ENCODE results near the gene MUC5B.
"Not testable (repeated sequence)": the region's sequence is repeated elsewhere in the genome, so short reads cannot be mapped to it uniquely, and the experiment has no call there.

The MUC5B gene

GRCh38 chr11:1204381-1205101, 18.3 kb upstream of the MUC5B start:
- no peak for DNase-seq

- no peak for DNase-seq
These were observed 17.5 kb upstream of the MUC5B start for GRCh38 chr11:1205121-1205986.

GRCh38 chr11:1205987-1206331, 16.9 kb upstream of the MUC5B start:
- no peak for DNase-seq

- no peak for DNase-seq
These were observed 16.2 kb upstream of the MUC5B start for GRCh38 chr11:1206391-1207271.

- no peak for DNase-seq
These were observed 15.3 kb upstream of the MUC5B start for GRCh38 chr11:1207401-1208143.

- no peak for DNase-seq
These were observed 14.8 kb upstream of the MUC5B start for GRCh38 chr11:1208144-1208393.

- no peak for DNase-seq
These were observed 14.2 kb upstream of the MUC5B start for GRCh38 chr11:1208394-1209261.

GRCh38 chr11:1209371-1210057, 13.4 kb upstream of the MUC5B start:
- DNase-seq, result no peak

GRCh38 chr11:1211838-1212237, 11.0 kb upstream of the MUC5B start:
- no peak for DNase-seq

GRCh38 chr11:1215826-1216225, 7.0 kb upstream of the MUC5B start:
- DNase-seq, result not testable (repeated sequence)

GRCh38 chr11:1217151-1217550, 5.7 kb upstream of the MUC5B start:
- no peak for DNase-seq

GRCh38 chr11:1218256-1218787, 4.5 kb upstream of the MUC5B start:
- no peak for DNase-seq

- no peak for DNase-seq
These were observed 3.9 kb upstream of the MUC5B start for GRCh38 chr11:1218788-1219445.

GRCh38 chr11:1219446-1219833, 3.4 kb upstream of the MUC5B start:
- no peak for DNase-seq

GRCh38 chr11:1219834-1220815, 2.7 kb upstream of the MUC5B start:
- DNase-seq, result no peak

GRCh38 chr11:1220941-1221721, 1.7 kb upstream of the MUC5B start:
- no peak for DNase-seq

GRCh38 chr11:1221848-1222311, 986 bp upstream of the MUC5B start:
- no peak for DNase-seq

All from SHP77 treated with DMSO at 0.1 percent for 48 hours (cell line).